WI38 (cell line): Measurements from ENCODE around the gene MSMO1.
A peak's percentile ranks its signal among the peaks of the same experiment; 100 is the strongest.

Experiments used
- H3K4me3 ChIP-seq: 2 replicates; pipeline ENCODE4 v1.5.1; 2011; ENCODE audit warnings: low read depth, mild to moderate bottlenecking, control low read depth, low read length
- TF ChIP-seq, protein P1 (sequence below): IDR thresholded peaks from 2 replicates; pipeline ENCODE4 v1.5.1; 2012; ENCODE audit warnings: low read depth, mild to moderate bottlenecking, control low read depth, low read length

Gene MSMO1

GRCh38 chr4:165293927-165294649 lies 33.4 kb upstream of the MSMO1 start:
- TF ChIP-seq, protein P1, sequence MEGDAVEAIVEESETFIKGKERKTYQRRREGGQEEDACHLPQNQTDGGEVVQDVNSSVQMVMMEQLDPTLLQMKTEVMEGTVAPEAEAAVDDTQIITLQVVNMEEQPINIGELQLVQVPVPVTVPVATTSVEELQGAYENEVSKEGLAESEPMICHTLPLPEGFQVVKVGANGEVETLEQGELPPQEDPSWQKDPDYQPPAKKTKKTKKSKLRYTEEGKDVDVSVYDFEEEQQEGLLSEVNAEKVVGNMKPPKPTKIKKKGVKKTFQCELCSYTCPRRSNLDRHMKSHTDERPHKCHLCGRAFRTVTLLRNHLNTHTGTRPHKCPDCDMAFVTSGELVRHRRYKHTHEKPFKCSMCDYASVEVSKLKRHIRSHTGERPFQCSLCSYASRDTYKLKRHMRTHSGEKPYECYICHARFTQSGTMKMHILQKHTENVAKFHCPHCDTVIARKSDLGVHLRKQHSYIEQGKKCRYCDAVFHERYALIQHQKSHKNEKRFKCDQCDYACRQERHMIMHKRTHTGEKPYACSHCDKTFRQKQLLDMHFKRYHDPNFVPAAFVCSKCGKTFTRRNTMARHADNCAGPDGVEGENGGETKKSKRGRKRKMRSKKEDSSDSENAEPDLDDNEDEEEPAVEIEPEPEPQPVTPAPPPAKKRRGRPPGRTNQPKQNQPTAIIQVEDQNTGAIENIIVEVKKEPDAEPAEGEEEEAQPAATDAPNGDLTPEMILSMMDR, result no peak
- H3K4me3 ChIP-seq, result no peak overlapping the region

DNA sequence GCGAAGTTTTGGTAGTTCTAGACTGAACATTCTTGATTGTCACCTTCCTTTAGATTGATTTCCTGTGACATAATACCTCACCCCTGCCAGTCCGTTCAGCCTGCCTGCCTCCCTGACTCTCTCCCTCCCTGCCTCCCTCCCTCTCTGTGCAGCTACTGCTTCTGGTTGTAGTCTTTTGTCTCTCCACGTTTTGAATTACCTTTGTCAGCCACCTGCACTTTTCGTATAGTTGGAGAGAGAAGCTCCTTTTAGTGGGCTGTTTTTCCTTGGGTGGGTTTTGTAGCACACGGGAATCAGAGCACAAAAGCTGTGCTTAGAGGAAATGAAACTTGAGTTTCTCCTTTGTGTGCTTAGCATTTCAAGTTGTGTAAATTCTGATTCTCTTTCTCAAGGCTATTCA lies 32.6 kb upstream of the MSMO1 start:
- TF ChIP-seq, protein P1, result no peak
- no peak overlapping the region for H3K4me3 ChIP-seq

DNA sequence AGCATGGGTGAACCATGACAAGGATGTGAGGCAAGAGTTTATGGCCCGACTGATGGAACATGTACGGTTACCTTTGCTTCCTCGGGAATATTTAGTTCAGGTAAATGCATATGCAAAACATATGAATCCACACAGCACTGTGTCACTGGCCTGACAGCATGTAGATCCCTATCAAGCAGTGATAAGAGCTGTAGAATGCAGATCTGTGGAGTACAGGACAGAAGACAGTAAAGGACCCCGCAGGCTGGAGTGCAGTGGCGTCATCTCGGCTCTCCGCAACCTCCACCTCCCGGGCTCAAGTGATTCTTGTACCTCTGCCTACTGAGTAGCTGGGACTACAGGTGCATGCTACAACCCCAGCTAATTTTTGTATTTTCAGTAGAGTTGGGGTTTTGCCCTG lies 29.8 kb upstream of the MSMO1 start:
- TF ChIP-seq, protein P1, result no peak
- H3K4me3 ChIP-seq, result no peak overlapping the region

DNA sequence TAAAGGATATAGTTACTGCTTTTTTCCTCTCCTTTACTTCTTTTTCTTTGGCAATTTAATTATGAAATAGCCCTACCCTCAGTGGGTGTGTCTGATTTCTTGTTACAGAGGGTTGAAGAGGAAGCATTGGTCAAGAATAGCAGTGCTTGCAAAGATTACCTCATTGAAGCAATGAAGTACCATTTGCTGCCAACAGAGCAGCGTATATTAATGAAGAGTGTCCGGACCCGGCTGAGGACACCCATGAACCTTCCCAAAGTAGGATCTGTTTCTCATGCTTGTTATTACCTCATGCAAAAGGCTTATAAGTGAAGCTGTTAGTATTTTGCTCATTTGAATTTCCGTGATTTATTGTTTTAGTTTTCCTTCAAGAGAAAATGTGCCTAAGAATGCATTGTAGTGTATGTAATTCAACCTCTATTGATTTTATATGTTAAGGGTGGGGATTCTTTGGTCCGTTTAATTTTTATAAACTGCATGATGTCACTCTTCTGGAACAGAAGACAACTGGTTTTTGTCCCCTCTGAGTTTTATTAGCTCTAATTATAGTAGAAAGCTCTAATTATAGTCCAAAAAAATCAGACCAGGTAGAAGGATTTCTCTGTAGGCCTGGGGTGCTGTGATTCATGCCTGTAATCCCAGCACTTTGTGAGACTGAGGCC lies 27.9 kb upstream of the MSMO1 start:
- H3K4me3 ChIP-seq, result no peak overlapping the region
- TF ChIP-seq, protein P1, result no peak

DNA sequence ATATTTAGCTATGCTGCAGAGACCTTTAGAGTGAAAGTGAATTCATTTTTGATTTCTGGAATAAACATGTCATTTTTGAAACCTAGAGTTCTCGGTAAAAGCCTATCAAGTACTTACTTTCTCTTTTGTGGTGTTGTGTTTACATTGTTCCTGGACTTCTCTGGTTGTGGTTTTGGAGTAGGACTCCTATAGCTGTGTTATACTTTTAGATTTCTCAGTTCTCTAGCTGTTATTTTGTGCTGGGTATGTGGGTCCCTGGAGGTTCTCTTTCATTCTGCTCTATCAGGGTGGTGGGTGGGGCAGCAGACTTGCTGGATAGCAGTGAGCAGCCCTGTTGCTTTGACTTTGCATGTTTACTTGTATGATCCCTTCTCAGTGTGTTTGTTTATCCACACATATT lies 25.6 kb upstream of the MSMO1 start:
- TF ChIP-seq, protein P1, result no peak
- H3K4me3 ChIP-seq, result peak overlapping the region; percentile 29

- TF ChIP-seq, protein P1, result no peak
These were observed 24.8 kb upstream of the MSMO1 start for GRCh38 chr4:165302658-165303057.

DNA sequence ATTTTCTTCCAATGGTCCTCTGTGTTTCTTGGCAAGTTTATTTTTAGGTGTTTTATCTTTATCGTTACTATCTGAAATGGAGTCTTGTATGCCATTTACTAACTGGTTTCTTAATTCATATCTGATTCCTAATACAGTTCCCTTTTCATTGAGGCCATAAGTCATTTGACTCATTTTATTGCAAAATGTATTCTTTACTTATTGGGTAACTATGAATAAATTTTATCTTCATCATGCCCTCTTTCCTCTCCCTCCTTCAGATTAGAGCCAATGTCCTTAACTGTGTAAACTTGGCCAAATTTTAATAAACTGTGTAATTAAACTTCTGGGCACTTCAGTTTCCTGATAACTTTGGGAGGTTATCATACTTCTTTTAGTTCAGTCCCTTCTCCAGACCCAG lies 19.3 kb upstream of the MSMO1 start:
- H3K4me3 ChIP-seq, result no peak overlapping the region
- TF ChIP-seq, protein P1, result no peak

More at GRCh38 chr4:165302658-165303057, 24.8 kb upstream of the MSMO1 start:
- H3K4me3 ChIP-seq, result no peak overlapping the region
